SK-N-SH treated with all-trans-retinoic acid at 6 μM for 48 hours (cell line): ENCODE measurements around the gene NPAS3.

ENCODE experiments used
- ATAC-seq: fragments of 200-7000 bp; cut with Tn5 transposase; 3 replicates; pipeline ENCODE4 v1.9.1; 2020; ENCODE audit warnings: mild to moderate bottlenecking, moderate library complexity
- ARNTL ChIP-seq: fragments of 450-650 bp; formaldehyde crosslinking; IDR thresholded peaks from 2 replicates; pipeline ENCODE4 v1.5.0; 2020; ENCODE audit warnings: low read depth, mild to moderate bottlenecking, moderate library complexity, borderline replicate concordance
- BACH2 ChIP-seq: fragments of 250-450 bp; sonication (Bioruptor Pico); IDR thresholded peaks from 2 replicates; pipeline ENCODE4 v1.9.0; 2021; ENCODE audit warnings: mild to moderate bottlenecking, borderline replicate concordance
- CSDC2 ChIP-seq: fragments of 250-450 bp; sonication (Bioruptor Pico); IDR thresholded peaks from 2 replicates; pipeline ENCODE4 v1.5.0; 2020; ENCODE audit warnings: mild to moderate bottlenecking, moderate library complexity
- ESRRG ChIP-seq: fragments of 250-450 bp; sonication (Bioruptor Pico); IDR thresholded peaks from 2 replicates; pipeline ENCODE4 v1.6.1; 2021; ENCODE audit warnings: mild to moderate bottlenecking
- GLIS3 ChIP-seq: fragments of 250-450 bp; sonication (Bioruptor Pico); IDR thresholded peaks from 2 replicates; pipeline ENCODE4 v1.5.0; 2020; ENCODE audit warnings: mild to moderate bottlenecking, moderate library complexity
- ISL1 ChIP-seq: fragments of 250-450 bp; sonication (Bioruptor Pico); IDR thresholded peaks from 2 replicates; pipeline ENCODE4 v2.1.2; 2022; ENCODE audit warnings: mild to moderate bottlenecking, moderate library complexity
- OSR1 ChIP-seq: fragments of 250-450 bp; sonication (Bioruptor Pico); IDR thresholded peaks from 2 replicates; pipeline ENCODE4 v1.8.0; 2022; ENCODE audit warnings: moderate library complexity, mild to moderate bottlenecking, inconsistent platforms
- PPARA ChIP-seq: fragments of 250-450 bp; sonication (Bioruptor Pico); IDR thresholded peaks from 2 replicates; pipeline ENCODE4 v1.5.0; 2020; ENCODE audit warnings: mild to moderate bottlenecking, borderline replicate concordance
- RARB ChIP-seq: fragments of 250-450 bp; sonication (Bioruptor Pico); IDR thresholded peaks from 2 replicates; pipeline ENCODE4 v1.8.0; 2021; ENCODE audit warnings: mild to moderate bottlenecking, moderate library complexity
- SNAI2 ChIP-seq: fragments of 250-450 bp; sonication (Bioruptor Pico); IDR thresholded peaks from 2 replicates; pipeline ENCODE4 v1.5.0; 2020; ENCODE audit warnings: mild to moderate bottlenecking, moderate library complexity
- TCF4 ChIP-seq: fragments of 250-450 bp; sonication (Bioruptor Pico); IDR thresholded peaks from 2 replicates; pipeline ENCODE4 v1.8.0; 2021; ENCODE audit warnings: mild to moderate bottlenecking, moderate library complexity, borderline replicate concordance
- TOX ChIP-seq: fragments of 250-450 bp; sonication (Bioruptor Pico); IDR thresholded peaks from 2 replicates; pipeline ENCODE4 v1.8.0; 2021; ENCODE audit warnings: mild to moderate bottlenecking, moderate library complexity, borderline replicate concordance
- ZC3H10 ChIP-seq: fragments of 250-450 bp; sonication (Bioruptor Pico); IDR thresholded peaks from 2 replicates; pipeline ENCODE4 v1.5.1; 2021; ENCODE audit warnings: mild to moderate bottlenecking, moderate library complexity
- ZFP3 ChIP-seq: fragments of 250-450 bp; sonication (Bioruptor Pico); IDR thresholded peaks from 2 replicates; pipeline ENCODE4 v1.5.0; 2020; ENCODE audit warnings: mild to moderate bottlenecking, moderate library complexity
- ZFP30 ChIP-seq: fragments of 450-650 bp; formaldehyde crosslinking; IDR thresholded peaks from 2 replicates; pipeline ENCODE4 v1.5.0; 2022; ENCODE audit warnings: mild to moderate bottlenecking, moderate library complexity
- ZNF565 ChIP-seq: fragments of 450-650 bp; formaldehyde crosslinking; conservative IDR thresholded peaks from 2 replicates; pipeline ENCODE4 v1.5.0; 2020; ENCODE audit warnings: low read depth, mild to moderate bottlenecking, moderate library complexity
- ZNF70 ChIP-seq: fragments of 450-650 bp; formaldehyde crosslinking; IDR thresholded peaks from 2 replicates; pipeline ENCODE4 v1.5.0; 2020; ENCODE audit warnings: mild to moderate bottlenecking, moderate library complexity
- ZNF8 ChIP-seq: fragments of 450-650 bp; formaldehyde crosslinking; IDR thresholded peaks from 2 replicates; pipeline ENCODE4 v1.5.0; 2020; ENCODE audit warnings: mild to moderate bottlenecking, moderate library complexity
- TF ChIP-seq, protein P1 (sequence below): fragments of 250-450 bp; sonication (Bioruptor Pico); IDR thresholded peaks from 2 replicates; pipeline ENCODE4 v1.5.1; 2020; ENCODE audit warnings: low read depth, mild to moderate bottlenecking, moderate library complexity
- TF ChIP-seq, protein P2 (sequence below): fragments of 250-450 bp; sonication (Bioruptor Pico); IDR thresholded peaks from 2 replicates; pipeline ENCODE4 v1.5.1; 2021; ENCODE audit warnings: mild to moderate bottlenecking, moderate library complexity
- TF ChIP-seq, protein P3 (sequence below): fragments of 250-450 bp; sonication (Bioruptor Pico); IDR thresholded peaks from 2 replicates; pipeline ENCODE4 v1.8.0; 2021; ENCODE audit warnings: low read depth, mild to moderate bottlenecking, moderate library complexity, borderline replicate concordance
- TF ChIP-seq, protein P4 (sequence below): fragments of 250-450 bp; sonication (Bioruptor Pico); IDR thresholded peaks from 2 replicates; pipeline ENCODE4 v1.8.0; 2020; ENCODE audit warnings: mild to moderate bottlenecking, moderate library complexity, borderline replicate concordance

NPAS3 gene

DNA sequence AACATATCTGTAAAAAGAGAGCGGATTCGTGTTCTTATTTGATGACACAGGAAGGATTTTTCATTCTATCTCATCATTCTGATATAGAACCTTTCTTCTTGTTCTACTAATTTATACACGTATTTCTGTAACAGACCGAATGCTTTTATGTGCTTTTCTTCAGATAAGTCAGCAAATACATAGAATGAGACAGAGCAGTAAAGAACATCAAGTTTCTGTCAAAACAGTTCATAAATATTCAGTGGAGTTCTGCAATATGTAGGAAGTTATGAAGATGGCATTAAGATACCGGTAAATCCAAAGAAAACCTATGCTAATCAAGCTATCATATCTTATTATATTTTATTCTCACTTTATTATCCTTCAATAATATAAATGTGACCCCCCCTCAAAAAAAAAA lies 731.6 kb downstream of the NPAS3 start:
- TF ChIP-seq PPARA (no peak), GLIS3 (CRISPR knock-in tag) (no peak)

DNA sequence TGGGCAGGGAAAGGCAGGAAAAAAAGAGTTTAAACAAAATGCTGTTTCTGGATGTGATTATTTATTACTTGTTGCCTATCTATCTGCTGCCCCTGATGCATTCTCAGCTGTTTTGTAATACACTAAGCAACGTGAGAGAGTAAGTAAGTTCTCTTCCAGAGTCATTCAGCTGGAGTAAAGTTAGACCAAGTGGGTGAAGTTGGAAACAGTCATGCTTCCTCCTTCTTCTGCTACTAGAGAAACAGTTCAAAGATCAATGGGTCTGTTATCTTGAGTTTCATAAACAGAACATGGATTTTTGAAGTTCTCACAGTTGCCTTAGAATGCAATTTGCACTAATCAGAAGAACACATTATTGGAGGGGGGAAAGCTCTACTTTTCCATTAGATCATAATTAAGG lies 732.9 kb downstream of the NPAS3 start:
- TF ChIP-seq ESRRG (CRISPR knock-in tag) (no peak), ZC3H10 (CRISPR knock-in tag) (no peak), RARB (CRISPR knock-in tag) (no peak), ZNF8 (CRISPR knock-in tag) (no peak), ZNF565 (CRISPR knock-in tag) (no peak)
- TF ChIP-seq, protein P1, sequence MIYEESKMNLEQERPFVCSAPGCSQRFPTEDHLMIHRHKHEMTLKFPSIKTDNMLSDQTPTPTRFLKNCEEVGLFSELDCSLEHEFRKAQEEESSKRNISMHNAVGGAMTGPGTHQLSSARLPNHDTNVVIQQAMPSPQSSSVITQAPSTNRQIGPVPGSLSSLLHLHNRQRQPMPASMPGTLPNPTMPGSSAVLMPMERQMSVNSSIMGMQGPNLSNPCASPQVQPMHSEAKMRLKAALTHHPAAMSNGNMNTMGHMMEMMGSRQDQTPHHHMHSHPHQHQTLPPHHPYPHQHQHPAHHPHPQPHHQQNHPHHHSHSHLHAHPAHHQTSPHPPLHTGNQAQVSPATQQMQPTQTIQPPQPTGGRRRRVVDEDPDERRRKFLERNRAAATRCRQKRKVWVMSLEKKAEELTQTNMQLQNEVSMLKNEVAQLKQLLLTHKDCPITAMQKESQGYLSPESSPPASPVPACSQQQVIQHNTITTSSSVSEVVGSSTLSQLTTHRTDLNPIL (CRISPR knock-in tag) = no peak
- ATAC-seq = no peak

More for the DNA sequence above, 731.6 kb downstream of the NPAS3 start:
- no peak for ATAC-seq

DNA sequence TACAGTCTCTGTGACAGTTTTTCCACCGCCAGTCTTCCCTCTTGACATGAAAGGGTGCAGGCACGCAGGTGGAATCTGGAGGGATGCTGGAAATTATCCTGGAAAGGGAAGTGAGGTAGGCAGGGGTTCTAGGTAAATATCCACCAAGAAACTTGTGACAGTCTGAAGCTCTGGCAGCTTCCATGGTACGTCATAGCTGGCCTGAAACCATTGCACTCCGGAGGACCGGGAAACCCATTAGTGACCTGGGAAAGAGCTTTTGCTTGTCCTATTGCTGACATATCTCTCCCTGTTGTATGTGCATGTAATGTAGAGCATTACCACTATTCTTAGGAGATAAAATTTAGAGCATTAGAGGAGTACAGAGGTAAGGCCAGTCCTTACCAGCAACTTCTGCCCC lies 736.2 kb downstream of the NPAS3 start:
- TF ChIP-seq TOX (no peak), ZNF565 (CRISPR knock-in tag) (no peak), CSDC2 (CRISPR knock-in tag) (no peak), BACH2 (no peak), ZC3H10 (CRISPR knock-in tag) (no peak), ZFP3 (CRISPR knock-in tag) (no peak)
- TF ChIP-seq, protein P2, sequence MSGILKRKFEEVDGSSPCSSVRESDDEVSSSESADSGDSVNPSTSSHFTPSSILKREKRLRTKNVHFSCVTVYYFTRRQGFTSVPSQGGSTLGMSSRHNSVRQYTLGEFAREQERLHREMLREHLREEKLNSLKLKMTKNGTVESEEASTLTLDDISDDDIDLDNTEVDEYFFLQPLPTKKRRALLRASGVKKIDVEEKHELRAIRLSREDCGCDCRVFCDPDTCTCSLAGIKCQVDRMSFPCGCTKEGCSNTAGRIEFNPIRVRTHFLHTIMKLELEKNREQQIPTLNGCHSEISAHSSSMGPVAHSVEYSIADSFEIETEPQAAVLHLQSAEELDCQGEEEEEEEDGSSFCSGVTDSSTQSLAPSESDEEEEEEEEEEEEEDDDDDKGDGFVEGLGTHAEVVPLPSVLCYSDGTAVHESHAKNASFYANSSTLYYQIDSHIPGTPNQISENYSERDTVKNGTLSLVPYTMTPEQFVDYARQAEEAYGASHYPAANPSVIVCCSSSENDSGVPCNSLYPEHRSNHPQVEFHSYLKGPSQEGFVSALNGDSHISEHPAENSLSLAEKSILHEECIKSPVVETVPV (CRISPR knock-in tag) = no peak

DNA sequence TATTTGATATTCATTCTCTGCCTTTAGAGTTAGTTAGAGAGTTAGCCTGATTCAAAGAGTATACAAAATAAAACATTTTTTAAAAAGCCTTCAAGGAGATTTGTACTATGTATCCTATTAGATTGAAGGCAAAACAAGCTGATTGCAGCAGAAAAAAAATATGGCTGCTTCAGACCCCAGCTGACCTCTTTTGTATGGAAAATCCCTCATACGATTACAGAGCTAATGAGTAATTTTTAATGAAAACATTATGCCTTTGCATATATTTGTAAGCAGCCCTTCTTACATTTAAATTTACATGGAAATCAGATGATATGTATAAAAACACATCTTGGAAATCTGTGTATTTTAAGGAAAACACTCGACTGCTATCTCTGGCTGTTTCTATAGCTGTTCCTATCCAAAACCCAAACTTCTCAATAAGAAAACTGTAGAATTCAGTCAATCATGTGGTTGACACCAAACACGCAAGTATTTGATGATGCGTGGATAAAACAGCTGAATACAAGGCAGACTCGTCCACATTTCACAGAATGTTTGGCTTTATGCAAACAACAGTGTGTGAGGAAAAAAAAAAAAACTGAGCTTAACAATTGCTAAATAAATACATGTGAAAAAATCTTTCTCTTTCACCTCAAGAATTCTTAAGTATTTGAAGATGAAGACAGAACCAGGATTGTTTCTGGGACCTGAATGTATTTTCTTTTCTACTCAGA lies 736.9 kb downstream of the NPAS3 start:
- ATAC-seq = no peak
- TF ChIP-seq, protein P2 (CRISPR knock-in tag) = no peak
- TF ChIP-seq OSR1 (no peak), GLIS3 (CRISPR knock-in tag) (no peak), TOX (no peak), ESRRG (CRISPR knock-in tag) (no peak)
- TF ChIP-seq, protein P3, sequence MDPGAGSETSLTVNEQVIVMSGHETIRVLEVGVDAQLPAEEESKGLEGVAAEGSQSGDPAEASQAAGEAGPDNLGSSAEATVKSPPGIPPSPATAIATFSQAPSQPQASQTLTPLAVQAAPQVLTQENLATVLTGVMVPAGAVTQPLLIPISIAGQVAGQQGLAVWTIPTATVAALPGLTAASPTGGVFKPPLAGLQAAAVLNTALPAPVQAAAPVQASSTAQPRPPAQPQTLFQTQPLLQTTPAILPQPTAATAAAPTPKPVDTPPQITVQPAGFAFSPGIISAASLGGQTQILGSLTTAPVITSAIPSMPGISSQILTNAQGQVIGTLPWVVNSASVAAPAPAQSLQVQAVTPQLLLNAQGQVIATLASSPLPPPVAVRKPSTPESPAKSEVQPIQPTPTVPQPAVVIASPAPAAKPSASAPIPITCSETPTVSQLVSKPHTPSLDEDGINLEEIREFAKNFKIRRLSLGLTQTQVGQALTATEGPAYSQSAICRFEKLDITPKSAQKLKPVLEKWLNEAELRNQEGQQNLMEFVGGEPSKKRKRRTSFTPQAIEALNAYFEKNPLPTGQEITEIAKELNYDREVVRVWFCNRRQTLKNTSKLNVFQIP = no peak

More for the DNA sequence above, 736.2 kb downstream of the NPAS3 start:
- no peak for ATAC-seq

DNA sequence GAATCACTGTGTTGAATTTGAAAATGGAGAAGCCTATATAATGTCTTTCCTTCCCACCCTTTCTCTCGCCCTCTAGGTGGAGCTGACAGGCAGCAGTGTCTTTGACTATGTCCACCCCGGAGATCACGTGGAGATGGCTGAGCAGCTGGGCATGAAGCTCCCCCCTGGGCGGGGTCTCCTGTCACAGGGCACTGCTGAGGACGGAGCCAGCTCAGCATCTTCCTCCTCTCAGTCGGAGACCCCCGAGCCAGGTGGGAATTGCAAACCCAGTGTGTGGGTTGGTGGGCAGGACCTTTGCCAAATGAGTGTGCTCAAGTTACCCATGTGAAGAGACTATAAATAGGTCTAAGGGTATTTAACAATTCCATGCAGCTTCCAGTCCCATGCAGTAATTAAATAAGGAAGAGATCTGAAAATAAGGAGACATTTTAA lies 737.5 kb downstream of the NPAS3 start:
- TF ChIP-seq ZC3H10 (CRISPR knock-in tag) (no peak), SNAI2 (CRISPR knock-in tag) (no peak), GLIS3 (CRISPR knock-in tag) (no peak)
- TF ChIP-seq, all 23 proteins: peak for 0
- ATAC-seq = peak; percentile 23; the same call in 1 of the 3 replicates

DNA sequence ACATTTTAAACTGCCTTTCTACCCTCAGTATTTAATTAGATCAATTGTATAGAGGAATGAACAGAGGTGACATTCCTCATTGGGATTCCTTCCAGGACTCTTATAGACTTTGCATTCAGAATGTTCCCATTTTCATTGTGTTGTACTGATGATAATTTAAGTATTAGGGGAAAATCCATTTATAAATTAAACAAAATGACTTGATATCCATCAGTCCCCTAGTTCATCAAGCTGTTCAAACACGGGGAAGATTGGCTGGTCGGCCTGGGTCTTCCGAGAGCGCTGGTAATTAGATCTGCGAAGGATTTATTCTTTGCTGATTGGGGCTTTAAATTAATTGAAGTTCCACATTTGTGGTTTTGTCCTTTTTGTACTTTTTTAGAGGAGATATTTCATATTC lies 738.2 kb downstream of the NPAS3 start:
- ATAC-seq = no peak
- TF ChIP-seq, protein P3 = no peak
- TF ChIP-seq RARB (CRISPR knock-in tag) (no peak), ESRRG (CRISPR knock-in tag) (no peak), CSDC2 (CRISPR knock-in tag) (no peak), ISL1 (CRISPR knock-in tag) (no peak), ZNF70 (CRISPR knock-in tag) (no peak), SNAI2 (CRISPR knock-in tag) (no peak), BACH2 (no peak), GLIS3 (CRISPR knock-in tag) (no peak), ZFP30 (CRISPR knock-in tag) (no peak), TCF4 (CRISPR knock-in tag) (no peak), ARNTL (CRISPR knock-in tag) (no peak), ZC3H10 (CRISPR knock-in tag) (no peak)
- TF ChIP-seq, protein P4, sequence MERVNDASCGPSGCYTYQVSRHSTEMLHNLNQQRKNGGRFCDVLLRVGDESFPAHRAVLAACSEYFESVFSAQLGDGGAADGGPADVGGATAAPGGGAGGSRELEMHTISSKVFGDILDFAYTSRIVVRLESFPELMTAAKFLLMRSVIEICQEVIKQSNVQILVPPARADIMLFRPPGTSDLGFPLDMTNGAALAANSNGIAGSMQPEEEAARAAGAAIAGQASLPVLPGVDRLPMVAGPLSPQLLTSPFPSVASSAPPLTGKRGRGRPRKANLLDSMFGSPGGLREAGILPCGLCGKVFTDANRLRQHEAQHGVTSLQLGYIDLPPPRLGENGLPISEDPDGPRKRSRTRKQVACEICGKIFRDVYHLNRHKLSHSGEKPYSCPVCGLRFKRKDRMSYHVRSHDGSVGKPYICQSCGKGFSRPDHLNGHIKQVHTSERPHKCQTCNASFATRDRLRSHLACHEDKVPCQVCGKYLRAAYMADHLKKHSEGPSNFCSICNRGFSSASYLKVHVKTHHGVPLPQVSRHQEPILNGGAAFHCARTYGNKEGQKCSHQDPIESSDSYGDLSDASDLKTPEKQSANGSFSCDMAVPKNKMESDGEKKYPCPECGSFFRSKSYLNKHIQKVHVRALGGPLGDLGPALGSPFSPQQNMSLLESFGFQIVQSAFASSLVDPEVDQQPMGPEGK (CRISPR knock-in tag) = no peak
